Central memory CD8-positive, alpha-beta T cell (primary cell): Measurements from ENCODE around the gene REEP2.
"Not testable (repeated sequence)": the region's sequence is repeated elsewhere in the genome, so short reads cannot be mapped to it uniquely, and the experiment has no call there.

ENCODE experiments used
- ATAC-seq: fragments of 150-1000 bp; cut with Tn5 transposase; replicated peaks from 2 replicates; pipeline ENCODE4 v1.10.0; 2022; ENCODE audit warnings: mild to moderate bottlenecking, moderate FRiP score, moderate number of reproducible peaks; ENCODE audit not compliant: poor library complexity, severe bottlenecking; ENCODE audit errors: extremely low read depth
- DNase-seq, 2 donors: peaks; one replicate each; pipeline ENCODE4 v3.0.0; 2021; ENCODE audit warnings: low spot score in 2 of 2
- H3K27ac Mint-ChIP-seq: one replicate; pipeline ENCODE4 v1.8.0; 2022; ENCODE audit warnings: low read depth, mild to moderate bottlenecking, moderate library complexity, mixed read lengths
- H3K27me3 Mint-ChIP-seq: one replicate; pipeline ENCODE4 v1.8.0; 2022; ENCODE audit warnings: mixed read lengths
- H3K36me3 Mint-ChIP-seq: one replicate; pipeline ENCODE4 v1.8.0; 2022; ENCODE audit warnings: mild to moderate bottlenecking, moderate library complexity, mixed read lengths; ENCODE audit not compliant: insufficient read depth
- H3K4me1 Mint-ChIP-seq: one replicate; pipeline ENCODE4 v1.8.0; 2022; ENCODE audit warnings: mixed read lengths
- H3K4me3 Mint-ChIP-seq: one replicate; pipeline ENCODE4 v1.8.0; 2022; ENCODE audit warnings: mild to moderate bottlenecking, moderate library complexity, mixed read lengths
- H3K9me3 Mint-ChIP-seq: one replicate; pipeline ENCODE4 v1.8.0; 2022; ENCODE audit warnings: mixed read lengths

REEP2 gene, protein sequence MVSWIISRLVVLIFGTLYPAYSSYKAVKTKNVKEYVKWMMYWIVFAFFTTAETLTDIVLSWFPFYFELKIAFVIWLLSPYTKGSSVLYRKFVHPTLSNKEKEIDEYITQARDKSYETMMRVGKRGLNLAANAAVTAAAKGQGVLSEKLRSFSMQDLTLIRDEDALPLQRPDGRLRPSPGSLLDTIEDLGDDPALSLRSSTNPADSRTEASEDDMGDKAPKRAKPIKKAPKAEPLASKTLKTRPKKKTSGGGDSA

GRCh38 chr5:138438724-138439476 lies at the start of gene REEP2:
TSS of gene REEP2 (plus strand) at chr5:138439057. CDS start at chr5:138439209, 152 bp downstream.
- peaks cover 11% of the 10 kb centered on the region for H3K4me1 Mint-ChIP-seq
- H3K36me3 Mint-ChIP-seq: peaks cover 22% of the 10 kb centered on the region
- DNase-seq: peak; percentile 31 to 34
- H3K9me3 Mint-ChIP-seq: no peaks in the 10 kb centered on the region
- peak within 1 kb of the TSS; percentile 77 for H3K4me3 Mint-ChIP-seq
- no peak within 1 kb of the TSS for H3K27ac Mint-ChIP-seq
- peak; percentile 88 for ATAC-seq
- H3K27me3 Mint-ChIP-seq: no peaks in the 10 kb centered on the region

GRCh38 chr5:138389332-138389731 lies 49.5 kb upstream of the REEP2 start:
- Mint-ChIP-seq H3K27me3 (no peaks in the 10 kb centered on the region), H3K9me3 (no peaks in the 10 kb centered on the region), H3K4me3 (no peak overlapping the region), H3K36me3 (peaks cover 34% of the 10 kb centered on the region), H3K4me1 (no peaks in the 10 kb centered on the region), H3K27ac (no peak overlapping the region)
- no peak for DNase-seq
- no peak for ATAC-seq

DNA sequence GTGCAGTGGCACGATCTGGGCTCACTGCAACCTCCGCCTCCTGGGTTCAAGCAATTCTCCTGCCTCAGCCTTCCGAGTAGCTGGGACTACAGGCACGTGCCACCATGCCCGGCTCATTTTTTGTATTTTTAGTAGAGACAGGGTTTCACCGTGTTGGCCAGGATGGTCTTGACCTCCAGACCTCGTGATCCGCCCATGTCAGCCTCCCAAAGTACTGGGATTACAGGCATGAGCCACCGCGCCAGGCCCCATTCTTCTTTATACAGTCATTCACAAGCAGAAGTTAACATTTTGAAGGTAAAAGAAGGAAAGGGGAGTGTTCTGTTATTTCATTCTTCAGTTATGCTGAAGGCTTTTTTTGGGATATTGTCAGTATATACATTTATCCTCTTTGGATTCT lies 48.9 kb upstream of the REEP2 start:
- H3K36me3 Mint-ChIP-seq: peaks cover 38% of the 10 kb centered on the region
- not testable (repeated sequence) for H3K9me3 Mint-ChIP-seq, H3K27ac Mint-ChIP-seq

GRCh38 chr5:138391859-138392386 lies 46.9 kb upstream of the REEP2 start:
- H3K9me3 Mint-ChIP-seq: no peaks in the 10 kb centered on the region
- no peak for DNase-seq
- peaks cover 31% of the 10 kb centered on the region for H3K36me3 Mint-ChIP-seq
- ATAC-seq: no peak
- no peaks in the 10 kb centered on the region for H3K27me3 Mint-ChIP-seq
- H3K27ac Mint-ChIP-seq: no peak overlapping the region
- no peak overlapping the region for H3K4me3 Mint-ChIP-seq
- H3K4me1 Mint-ChIP-seq: peaks cover 5% of the 10 kb centered on the region

More for the DNA sequence above, 48.9 kb upstream of the REEP2 start:
- H3K4me3 Mint-ChIP-seq, H3K4me1 Mint-ChIP-seq, ATAC-seq, DNase-seq, H3K27me3 Mint-ChIP-seq: not testable (repeated sequence)

GRCh38 chr5:138402640-138403039 lies 36.2 kb upstream of the REEP2 start:
- DNase-seq: no peak
- Mint-ChIP-seq H3K27me3 (no peaks in the 10 kb centered on the region), H3K4me1 (peaks cover 4% of the 10 kb centered on the region), H3K36me3 (peaks cover 65% of the 10 kb centered on the region), H3K9me3 (no peaks in the 10 kb centered on the region), H3K4me3 (no peak overlapping the region), H3K27ac (peak overlapping the region; percentile 77)
- no peak for ATAC-seq

GRCh38 chr5:138408023-138408422 lies 30.8 kb upstream of the REEP2 start:
- Mint-ChIP-seq H3K36me3 (peaks cover 37% of the 10 kb centered on the region), H3K4me1 (peaks cover 9% of the 10 kb centered on the region), H3K27me3 (no peaks in the 10 kb centered on the region), H3K4me3 (no peak overlapping the region), H3K9me3 (no peaks in the 10 kb centered on the region), H3K27ac (peak overlapping the region; percentile 32)
- no peak for ATAC-seq
- no peak for DNase-seq

- H3K27me3 Mint-ChIP-seq, H3K27ac Mint-ChIP-seq, ATAC-seq, H3K4me1 Mint-ChIP-seq, H3K9me3 Mint-ChIP-seq, H3K4me3 Mint-ChIP-seq: not testable (repeated sequence)
- H3K36me3 Mint-ChIP-seq: peaks cover 47% of the 10 kb centered on the region
- DNase-seq: peak in 1 of 2 donors; percentile 11
Measured at GRCh38 chr5:138410996-138411640, 27.7 kb upstream of the REEP2 start.

DNA sequence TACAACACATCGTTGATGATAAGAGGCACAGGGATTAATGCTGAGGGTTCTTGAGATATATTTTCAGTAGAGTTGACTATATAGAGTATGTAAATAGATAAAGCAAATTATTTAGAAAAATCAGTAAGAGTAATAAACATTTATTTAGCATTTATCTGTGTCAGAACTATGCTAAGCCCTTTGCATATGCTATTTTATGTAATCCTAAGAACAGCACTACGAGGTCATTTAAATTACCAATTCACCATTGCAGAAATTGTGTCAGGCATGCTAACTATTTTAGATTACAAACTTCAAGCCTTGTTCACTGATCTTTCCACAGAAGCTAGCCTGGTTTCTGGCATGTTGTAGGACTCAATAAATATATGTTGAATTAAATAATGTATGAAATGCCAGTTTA lies 20.4 kb upstream of the REEP2 start:
- H3K4me1 Mint-ChIP-seq: no peaks in the 10 kb centered on the region
- H3K27ac Mint-ChIP-seq: no peak overlapping the region
- no peaks in the 10 kb centered on the region for H3K27me3 Mint-ChIP-seq
- no peaks in the 10 kb centered on the region for H3K9me3 Mint-ChIP-seq
- DNase-seq (no peak), ATAC-seq (no peak)
- no peak overlapping the region for H3K4me3 Mint-ChIP-seq
- H3K36me3 Mint-ChIP-seq: peaks cover 77% of the 10 kb centered on the region

- DNase-seq (no peak), ATAC-seq (no peak)
- Mint-ChIP-seq H3K36me3 (peaks cover 76% of the 10 kb centered on the region), H3K27ac (no peak overlapping the region), H3K4me3 (no peak overlapping the region), H3K9me3 (no peaks in the 10 kb centered on the region), H3K4me1 (no peaks in the 10 kb centered on the region), H3K27me3 (no peaks in the 10 kb centered on the region)
Measured at GRCh38 chr5:138425079-138425478, 13.8 kb upstream of the REEP2 start.

DNA sequence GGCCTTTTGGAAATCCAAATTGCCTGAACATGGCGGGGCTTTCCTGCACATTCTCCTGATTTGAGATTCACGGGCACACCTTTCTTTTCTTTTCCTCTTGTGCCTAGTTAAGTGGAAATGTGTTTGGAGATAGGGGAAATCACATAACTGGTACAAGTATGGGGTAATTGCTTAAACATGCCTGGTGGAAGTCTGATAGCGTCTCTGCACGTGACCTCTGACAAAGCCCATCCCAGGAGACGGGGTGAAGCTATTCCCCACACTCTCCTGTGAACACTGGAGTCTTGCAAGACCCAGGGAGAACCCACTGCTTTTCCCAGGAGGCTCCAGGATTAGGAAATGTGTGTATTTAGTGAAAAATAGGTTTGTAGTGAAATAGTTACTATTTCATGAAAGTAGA lies 2.9 kb upstream of the REEP2 start:
- H3K4me1 Mint-ChIP-seq: peaks cover 11% of the 10 kb centered on the region
- H3K36me3 Mint-ChIP-seq: peaks cover 47% of the 10 kb centered on the region
- H3K9me3 Mint-ChIP-seq: no peaks in the 10 kb centered on the region
- H3K27ac Mint-ChIP-seq: no peak overlapping the region
- DNase-seq: no peak
- no peak for ATAC-seq
- no peak overlapping the region for H3K4me3 Mint-ChIP-seq
- H3K27me3 Mint-ChIP-seq: no peaks in the 10 kb centered on the region

- no peaks in the 10 kb centered on the region for H3K9me3 Mint-ChIP-seq
- peaks cover 11% of the 10 kb centered on the region for H3K4me1 Mint-ChIP-seq
- ATAC-seq (no peak), DNase-seq (no peak)
- H3K4me3 Mint-ChIP-seq: peak overlapping the region; percentile 77
- no peaks in the 10 kb centered on the region for H3K27me3 Mint-ChIP-seq
- H3K36me3 Mint-ChIP-seq: peaks cover 27% of the 10 kb centered on the region
- no peak overlapping the region for H3K27ac Mint-ChIP-seq
Measured at GRCh38 chr5:138438003-138438723, 694 bp upstream of the REEP2 start.

DNA sequence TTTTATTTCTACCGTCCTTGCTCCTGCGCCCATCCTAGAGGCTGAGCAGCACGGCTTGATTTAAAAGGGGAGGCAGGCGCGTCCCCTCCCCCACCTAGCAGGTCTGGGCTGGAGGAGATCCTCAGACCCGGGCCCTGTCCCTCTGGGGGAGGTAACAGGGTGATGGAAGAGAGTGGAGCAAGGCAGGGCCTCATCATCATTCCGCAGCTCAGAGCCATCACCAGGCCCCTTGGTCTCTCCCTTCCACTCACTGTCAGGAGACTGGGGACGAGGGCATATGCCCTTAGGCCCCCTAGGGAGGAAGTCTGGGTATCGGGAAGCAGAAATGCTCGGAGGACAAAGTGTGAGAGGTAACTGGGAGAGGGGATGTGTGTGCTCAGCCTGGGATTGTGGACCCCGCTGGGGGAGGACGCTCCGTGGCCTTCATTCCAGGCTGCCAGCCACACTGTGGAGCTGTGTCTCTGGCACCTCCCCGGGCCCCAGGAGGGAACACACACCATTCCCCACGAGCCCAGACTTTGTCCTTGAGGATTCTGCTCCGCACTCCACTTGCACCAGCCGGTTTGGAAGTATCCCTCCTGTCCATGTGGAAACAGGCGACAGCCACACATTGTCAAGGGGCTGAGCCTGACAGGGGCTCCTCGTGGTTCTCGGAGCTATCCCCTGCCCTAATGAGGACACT lies 761 bp downstream of the REEP2 start:
- no peaks in the 10 kb centered on the region for H3K9me3 Mint-ChIP-seq
- H3K36me3 Mint-ChIP-seq: peaks cover 18% of the 10 kb centered on the region
- H3K27ac Mint-ChIP-seq: peak overlapping the region; percentile 30
- no peaks in the 10 kb centered on the region for H3K27me3 Mint-ChIP-seq
- peak overlapping the region; percentile 77 for H3K4me3 Mint-ChIP-seq
- peaks cover 11% of the 10 kb centered on the region for H3K4me1 Mint-ChIP-seq
- no peak for ATAC-seq
- no peak for DNase-seq
